Activated CD4-positive, alpha-beta T cell treated with anti-CD3 and anti-CD28 coated beads for 4 hours (primary cell): ENCODE data around the gene TOP1.
"Not testable (repeated sequence)": the region's sequence is repeated elsewhere in the genome, so short reads cannot be mapped to it uniquely, and the experiment has no call there.

Experiments used
- DNase-seq, 2 donors: peaks; one replicate each; pipeline ENCODE4 v3.0.0-alpha.2; 2020

The TOP1 gene

DNA sequence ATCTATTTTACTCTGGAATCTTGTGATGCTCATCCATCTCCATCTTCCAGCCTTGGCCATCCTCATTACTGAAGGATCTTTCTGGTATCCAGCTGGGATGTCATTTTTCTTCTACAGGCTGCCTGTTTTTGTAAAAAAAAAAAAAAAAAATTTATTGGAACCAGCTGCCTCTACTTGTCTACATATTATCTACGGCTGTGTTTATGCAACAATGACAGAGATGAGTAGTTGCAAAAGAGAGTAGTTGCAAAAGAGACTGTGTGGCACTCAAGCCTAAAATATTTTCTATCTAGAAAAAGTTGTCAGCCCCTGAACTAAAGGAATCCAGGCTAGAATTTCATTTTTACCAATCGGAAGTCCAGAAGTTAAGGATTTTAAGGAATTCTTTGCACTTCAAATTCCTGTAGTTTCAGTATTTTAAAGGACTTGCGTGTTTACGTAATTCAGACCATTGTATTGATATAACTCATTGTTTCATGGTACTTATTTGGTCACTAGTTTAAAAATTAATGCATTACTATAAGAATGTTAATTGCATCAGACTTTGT lies 70.2 kb downstream of the TOP1 start:
- DNase-seq, result no peak

DNA sequence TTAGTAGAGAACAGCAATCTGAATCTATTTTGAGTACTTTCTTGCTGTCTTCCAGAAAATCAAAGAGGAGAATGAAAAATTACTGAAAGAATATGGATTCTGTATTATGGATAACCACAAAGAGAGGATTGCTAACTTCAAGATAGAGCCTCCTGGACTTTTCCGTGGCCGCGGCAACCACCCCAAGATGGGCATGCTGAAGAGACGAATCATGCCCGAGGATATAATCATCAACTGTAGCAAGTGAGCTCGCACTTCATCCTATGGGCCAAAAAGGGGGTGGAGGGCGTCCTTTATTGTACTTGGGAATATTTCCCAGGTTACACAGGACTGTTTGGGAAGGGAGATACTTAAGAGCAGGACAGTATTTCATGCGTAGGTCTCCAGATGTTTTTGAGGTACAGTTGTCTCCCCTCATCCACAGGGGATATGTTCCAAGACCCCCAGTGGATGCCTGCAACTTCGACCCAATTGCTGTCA lies 71.4 kb downstream of the TOP1 start:
- no peak for DNase-seq

DNA sequence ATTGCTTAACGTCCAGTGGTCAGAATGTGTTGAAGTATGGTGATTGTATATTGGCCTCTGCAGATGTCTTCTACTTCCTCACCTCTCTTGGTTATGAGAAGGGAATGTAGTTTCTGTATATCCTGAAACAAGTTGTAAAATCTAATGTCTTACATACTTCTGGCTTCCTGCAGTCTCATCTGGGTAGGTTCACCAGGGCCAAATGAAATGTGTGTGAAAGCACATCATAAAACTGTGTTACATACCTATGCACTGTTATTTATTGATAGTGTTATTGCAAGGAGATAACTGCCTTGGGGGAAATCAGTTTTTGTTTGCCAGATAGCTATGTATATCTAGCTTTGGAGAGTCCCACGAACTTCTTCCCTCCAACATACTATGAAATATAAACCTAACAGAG lies 73.0 kb downstream of the TOP1 start:
- no peak for DNase-seq

DNA sequence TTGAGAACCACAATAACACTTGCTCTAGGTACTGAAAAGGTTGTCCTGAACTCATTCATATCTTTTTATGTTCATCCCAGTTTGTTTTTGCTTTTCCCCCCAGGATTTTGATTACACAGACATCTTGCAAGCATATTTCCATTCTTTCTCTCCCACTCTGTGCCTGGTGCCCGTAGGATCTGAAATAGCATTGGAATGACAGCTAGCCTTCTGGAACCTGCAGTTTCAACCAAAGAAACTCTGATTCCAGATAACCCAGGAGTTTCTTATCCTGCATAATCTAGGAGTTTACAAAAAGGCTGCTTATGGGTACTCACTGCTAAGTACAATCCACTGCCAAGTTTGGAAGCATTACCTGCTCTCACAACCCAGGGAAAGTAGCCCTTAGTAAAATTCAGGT lies 79.9 kb downstream of the TOP1 start:
- no peak for DNase-seq

DNA sequence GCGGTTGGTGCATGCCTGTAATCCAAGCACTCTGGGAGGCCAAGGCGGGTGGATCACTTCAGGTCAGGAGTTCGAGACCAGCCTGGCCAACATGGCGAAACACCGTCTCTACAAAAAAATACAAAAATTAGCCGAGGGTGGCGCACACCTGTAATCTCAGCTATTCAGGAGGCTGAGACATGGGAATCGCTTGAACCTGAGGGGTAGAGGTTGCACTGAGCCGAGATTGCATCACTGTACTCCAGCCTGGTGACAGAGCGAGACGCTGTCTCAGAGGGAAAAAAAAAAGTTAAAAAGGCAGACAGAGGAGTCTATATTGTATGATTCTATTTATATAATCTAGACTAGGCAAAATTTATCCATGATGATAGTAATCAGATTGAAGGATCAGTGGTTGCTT lies 81.4 kb downstream of the TOP1 start:
- DNase-seq, result no peak

DNA sequence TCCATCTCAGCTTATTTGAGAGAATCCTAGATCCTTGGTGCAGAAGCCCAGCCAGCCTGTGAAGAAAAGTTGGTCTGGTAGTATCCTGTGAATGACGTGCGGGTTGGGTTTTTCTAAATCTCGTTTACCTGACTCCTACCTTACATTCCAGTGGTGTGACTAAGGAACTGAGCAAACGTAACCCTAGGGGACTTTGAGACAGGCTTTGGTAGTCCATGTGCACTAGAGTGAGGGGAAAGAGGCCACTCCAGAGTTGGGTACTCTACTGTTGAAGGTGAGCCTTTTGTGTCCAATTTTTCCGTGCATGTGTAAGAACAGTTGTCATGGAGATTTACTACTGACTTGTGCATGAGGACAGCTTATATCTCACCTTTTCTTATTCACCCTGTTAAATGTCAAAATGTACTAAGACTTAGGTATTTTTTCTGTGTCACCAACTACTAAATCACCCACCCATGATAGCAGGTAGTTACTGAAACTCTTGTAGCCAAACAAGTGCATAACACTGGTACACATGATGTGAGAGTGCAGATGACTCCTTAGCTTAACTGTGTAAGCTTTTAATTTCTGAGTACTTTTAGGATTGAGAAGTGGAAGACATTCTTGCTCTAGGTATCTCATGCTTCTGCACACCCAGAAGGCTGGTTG lies 82.4 kb downstream of the TOP1 start:
- no peak for DNase-seq

DNA sequence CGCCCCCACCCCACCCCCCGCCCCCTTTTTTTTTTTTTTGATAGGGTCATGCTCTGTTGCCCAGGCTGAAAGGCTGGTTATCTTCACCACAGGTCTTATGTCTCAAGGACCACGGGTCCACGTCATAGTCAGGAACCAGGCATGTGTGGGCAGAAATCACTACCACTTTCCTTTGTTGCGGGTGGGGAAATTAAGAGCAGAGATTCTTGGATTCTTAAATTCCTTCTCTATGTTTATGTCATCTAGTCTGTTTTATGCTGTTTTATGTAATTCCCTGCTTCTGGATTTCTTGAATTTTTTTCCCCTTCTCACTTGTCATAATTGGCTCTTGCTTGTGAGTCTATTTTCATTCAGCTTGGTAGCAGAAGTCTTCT lies 82.9 kb downstream of the TOP1 start:
- DNase-seq, result no peak

DNA sequence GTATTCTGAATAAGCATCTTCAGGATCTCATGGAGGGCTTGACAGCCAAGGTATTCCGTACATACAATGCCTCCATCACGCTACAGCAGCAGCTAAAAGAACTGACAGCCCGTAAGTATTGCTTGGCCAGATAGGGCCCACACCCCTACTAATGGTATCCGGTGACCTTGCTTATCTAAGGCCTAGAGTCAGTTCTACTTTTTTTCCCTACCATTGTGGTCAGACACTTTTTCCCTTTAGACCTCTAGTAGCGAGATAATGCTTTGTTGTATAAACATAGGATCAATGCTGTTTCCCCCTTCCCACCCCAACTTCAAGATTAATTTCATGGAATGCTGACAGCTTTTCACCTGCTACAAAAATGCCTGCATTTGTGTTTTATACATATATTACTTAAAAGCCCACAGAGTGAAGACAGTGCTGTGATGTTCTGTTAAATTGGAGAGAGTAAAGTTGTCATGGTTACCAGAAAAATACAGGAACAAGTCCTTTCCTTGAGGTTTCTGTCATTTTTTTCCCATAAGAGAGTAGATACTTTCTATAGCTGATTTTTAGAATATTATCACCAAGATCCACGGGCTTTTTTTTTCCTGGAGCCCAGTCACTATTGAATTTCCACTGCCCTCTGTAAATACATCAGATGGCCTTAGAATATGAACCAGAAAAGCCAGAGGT lies 87.8 kb downstream of the TOP1 start:
- no peak for DNase-seq

DNA sequence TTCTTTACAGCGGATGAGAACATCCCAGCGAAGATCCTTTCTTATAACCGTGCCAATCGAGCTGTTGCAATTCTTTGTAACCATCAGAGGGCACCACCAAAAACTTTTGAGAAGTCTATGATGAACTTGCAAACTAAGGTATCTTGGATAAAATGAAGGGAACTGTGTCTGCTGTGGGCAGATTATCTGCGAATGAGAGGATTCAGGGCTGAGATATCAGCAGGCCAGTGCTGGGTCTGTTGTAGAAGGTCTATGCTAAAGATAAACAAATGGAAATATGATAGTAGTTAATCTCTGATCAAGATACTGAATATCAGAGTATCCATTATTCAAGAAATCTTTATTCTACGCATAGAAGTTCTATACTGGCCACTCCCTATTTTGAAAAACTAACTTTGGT lies 89.5 kb downstream of the TOP1 start:
- not testable (repeated sequence) for DNase-seq

DNA sequence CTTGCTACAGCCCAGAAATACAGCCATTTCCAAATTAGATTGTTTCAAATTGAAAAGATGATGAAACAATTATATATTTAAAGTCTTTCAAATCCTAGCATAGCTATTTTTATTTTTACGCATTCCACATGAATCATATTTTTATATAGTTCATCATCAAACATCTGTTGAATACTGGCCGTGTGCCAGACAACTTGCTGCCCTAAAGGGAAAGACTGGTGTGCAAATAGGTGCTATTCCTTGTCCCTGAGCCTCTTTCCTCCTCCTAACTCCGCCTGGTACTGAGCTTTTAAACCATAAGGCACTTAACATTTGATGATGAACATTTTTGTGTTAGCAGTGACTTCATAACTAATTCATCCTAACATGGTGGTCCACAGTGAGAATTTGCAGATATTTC lies 90.0 kb downstream of the TOP1 start:
- no peak for DNase-seq

DNA sequence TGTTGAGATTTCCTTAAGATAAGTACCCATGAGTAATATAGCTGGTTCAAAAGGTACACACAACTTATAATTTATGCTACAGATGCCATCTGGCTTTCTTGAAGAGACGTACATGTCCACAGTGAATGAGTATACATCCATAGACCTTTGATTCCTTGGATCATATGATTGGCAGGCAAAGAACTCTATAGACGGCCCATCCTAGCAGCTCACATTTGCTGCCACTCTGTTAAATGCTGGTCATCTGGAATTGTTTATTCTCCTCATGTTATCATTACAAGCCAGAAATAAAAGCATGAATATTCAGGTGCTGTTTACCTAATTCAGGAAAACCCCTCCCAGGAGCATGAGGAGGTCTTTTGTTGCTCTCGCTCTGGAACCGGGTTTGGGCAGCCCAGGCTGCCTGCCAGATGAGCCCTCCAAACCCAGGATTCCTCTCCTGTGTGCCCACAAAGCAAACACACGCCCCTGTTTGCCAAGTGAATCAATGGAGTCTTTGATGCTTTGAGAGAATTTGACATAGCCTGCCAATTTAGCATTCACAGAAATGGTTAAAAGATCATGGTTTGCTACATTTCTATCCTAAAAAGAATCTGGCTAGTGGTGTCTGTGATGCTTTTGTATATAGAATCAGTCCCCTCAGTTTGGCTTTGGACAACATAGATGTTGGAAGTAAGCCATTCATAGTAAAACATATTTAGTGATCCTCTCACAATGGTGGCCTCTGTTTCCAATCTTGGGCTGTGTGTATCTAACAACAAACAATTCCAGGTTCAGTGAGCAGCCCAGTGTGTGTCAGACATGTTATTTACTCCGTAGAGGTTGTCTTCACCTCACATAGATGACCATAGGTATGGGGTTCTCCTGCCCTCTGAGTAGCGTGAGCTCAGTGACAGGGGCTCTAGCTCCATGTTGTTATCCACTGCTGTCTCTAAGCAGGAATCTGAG lies 91.3 kb downstream of the TOP1 start:
- no peak for DNase-seq

DNA sequence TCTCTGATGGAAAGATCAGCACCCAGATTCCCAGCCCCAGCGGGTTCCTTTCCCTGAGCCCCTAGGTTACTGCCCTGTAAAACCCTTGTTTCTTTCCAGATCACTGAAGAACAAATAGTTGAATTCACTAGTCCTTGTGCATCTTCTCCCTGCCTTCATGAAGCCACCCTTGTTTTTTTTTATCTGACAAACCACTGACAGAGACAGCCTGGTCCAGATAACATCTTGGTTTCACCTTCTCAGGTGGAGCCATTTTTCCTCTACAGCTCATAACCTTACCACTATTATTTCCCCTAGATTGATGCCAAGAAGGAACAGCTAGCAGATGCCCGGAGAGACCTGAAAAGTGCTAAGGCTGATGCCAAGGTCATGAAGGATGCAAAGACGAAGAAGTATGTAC lies 92.8 kb downstream of the TOP1 start:
- no peak for DNase-seq

DNA sequence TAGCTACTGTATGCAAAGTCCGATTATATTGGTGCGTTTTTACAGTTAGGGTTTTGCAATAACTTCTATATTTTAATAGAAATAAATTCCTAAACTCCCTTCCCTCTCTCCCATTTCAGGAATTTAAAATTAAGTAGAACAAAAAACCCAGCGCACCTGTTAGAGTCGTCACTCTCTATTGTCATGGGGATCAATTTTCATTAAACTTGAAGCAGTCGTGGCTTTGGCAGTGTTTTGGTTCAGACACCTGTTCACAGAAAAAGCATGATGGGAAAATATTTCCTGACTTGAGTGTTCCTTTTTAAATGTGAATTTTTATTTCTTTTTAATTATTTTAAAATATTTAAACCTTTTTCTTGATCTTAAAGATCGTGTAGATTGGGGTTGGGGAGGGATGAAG lies 95.0 kb downstream of the TOP1 start:
- no peak for DNase-seq

DNA sequence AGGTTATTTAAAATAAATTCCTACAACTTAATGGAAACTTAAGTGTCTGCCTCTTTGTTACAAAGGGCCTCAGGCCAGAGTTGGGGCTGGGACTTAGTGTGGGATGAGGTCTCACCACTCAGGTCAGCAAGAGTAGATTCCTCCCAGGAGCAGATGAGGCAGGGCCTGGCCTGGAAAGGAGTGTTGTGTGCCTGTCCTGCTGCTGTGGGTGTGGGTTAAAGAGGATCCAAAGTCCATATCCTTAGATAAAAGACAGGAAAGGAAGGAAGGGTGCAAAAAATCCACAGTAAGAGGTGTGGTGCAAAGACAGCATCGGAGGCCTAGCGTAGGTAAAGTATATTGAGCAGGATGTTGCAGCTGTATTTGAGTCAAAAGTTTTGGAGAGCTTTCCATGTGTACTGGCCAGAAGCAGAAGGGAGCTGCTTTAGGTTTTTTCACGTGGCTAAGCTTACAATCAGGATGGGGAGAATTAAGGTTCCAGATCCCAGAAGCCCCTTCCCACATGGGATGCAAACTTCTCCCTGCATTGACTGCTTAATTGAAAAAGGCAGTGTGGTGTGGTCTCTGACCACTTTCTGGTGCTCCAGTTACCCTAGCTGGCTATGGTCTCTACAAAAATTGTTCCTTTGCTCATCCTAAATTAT lies 96.0 kb downstream of the TOP1 start:
- DNase-seq, result no peak

DNA sequence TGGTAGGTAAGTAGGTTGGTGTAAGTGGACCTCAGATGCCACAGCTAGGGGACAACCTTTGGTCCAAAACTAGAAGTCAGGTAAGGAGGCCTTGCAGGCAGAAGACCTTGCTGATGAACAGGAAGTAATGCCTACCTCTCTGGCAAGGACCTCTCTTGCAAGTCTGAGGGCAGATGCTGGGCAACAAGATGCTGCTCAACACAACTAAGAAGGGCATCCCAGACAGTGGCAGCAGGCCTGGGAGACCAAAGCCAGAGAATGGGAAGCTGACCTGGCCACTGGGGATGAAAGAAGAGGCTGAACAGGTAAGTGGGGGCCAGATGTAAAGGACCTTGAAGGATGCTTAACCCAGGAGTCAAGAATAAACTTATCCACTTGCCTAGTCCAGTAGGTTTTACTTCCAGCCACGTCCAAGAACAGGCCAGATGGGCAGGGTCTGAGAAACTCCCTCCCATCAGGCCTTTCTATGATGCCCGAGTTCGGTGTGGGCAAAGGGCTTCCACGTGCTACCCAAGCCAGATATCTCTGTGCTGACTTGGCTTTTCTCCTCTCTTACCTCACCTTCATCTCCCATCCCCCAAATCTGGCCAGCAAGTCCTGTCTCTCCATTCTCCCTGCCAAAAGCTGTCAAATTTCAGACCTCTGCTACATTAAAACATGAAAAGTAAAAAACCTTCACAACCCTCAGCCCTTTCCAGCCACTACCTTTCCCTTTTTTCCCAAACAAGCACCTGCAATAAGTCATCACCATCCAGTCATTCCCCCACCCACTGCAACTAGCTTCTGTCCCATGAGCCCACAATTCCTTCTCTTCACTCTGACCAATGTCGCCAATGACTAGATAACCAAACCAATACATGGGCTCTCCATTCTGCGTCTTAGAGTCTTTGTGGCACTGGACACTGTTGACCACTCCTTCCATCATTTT lies 97.2 kb downstream of the TOP1 start:
- DNase-seq, result no peak

DNA sequence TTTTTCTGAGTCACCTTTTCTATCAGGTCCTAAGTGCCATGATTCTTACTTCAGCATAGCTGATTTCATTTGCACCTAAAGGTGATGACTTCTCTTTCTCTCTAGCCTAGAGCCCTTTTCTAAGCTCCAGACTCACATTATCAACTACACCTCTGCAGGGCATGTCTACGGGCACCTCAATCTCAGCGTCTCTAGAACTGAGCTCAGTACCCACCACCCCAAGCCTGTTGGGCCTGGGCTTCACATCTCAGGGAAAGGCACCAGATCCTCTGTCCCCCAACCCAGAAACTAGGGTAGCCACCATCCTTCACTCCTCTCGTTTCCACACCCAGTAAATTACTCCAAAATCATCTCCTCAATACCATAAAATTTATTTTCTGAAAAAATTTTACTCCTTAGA lies 98.1 kb downstream of the TOP1 start:
- no peak for DNase-seq

DNA sequence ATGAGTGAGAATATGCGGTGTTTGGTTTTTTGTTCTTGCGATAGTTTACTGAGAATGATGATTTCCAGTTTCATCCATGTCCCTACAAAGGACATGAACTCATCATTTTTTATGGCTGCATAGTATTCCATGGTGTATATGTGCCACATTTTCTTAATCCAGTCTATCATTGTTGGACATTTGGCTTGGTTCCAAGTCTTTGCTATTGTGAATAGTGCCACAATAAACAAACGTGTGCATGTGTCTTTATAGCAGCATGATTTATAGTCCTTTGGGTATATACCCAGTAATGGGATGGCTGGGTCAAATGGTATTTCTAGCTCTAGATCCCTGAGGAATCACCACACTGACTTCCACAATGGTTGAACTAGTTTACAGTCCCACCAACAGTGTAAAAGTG lies 99.7 kb downstream of the TOP1 start:
- DNase-seq, result not testable (repeated sequence)

DNA sequence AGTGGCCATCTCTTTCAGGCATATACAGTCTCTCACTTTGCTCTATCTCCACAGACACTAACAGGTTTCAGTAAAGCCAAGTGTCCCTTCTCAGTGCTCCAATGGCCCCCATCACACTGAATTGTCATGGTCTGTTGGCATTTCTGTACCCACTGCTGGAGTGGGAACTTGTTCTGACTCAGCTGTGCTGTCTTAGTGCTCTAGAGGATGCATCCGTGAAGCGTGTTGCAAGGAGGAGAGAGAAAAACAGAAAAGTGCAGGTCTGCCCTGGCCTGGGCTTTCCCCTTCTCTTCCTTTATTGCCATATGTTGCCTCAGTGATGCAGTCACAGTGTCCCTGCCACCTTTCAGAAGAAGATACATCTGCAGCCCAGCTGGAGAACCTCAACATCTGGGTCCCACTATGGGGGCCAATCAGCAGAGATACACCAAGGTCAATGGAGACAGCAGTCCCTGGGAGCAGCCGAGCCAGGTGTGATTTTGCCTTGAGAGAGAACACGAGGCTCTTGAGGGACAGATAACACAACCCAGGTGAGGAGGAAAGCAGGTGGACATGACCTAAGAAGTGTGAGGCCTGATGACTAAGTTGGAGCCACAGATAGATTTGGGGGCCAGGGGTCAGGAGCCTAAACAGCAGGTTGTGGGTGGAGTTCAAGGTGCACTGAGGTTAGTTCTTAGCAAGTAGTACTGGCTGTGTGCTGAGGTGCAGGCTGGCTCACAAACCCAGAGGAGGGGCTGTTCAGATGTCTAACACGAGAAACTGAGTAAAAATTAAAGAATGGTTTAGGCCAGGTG lies 103.2 kb downstream of the TOP1 start:
- DNase-seq, result no peak

DNA sequence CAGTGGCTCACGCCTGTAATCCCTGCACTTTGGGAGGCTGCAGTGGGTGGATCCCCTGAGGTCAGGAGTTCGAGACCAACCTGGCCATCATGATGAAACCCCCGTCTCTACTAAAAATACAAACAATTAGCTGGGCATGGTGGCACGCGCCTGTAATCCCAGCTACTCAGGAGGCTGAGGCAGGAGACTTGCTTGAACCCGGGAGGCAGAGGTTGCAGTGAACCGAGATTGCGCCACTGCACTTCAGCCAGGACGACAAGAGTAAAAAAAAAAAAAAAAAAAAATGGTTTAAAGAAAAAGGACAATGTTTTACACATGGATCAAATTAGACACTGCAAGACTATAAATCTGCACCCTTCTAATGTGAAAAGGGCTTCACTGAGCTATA lies 103.8 kb downstream of the TOP1 start:
- DNase-seq, result not testable (repeated sequence)

DNA sequence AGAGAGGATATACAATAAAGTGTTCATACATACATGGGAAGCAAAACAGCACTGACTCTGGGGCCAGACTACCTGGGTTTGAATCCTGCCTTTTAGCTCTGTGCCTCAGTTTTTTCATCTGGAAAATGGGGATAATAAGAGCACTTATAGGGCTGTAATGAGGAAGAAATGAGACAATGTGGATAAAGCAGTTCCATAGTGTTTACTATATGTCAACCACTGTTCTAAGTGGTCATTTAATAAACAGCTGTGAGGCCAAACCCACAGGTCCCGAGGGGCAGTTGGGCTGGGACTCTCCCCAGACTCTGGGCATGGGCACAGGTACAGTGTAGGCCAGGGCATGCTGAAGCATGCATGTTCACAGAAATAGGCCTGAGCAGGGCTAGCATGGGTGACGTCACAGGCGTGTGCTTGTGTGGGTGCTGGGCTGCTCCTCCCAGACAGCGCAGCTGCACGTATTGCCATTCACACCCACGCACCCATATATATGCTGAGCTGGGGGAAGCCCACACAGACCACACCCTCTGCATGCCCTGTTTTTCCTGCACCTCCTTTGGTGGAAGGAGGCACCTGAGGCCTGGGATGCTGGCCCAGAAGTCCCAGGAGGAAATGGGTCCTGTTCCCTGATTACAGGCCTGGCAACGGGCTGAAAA lies 105.2 kb downstream of the TOP1 start:
- DNase-seq, result peak; percentile 74 to 77
